GM21825 (cell line): ENCODE results near the gene CBFA2T3.

ENCODE experiments used
- ATAC-seq: cut with Tn5 transposase; IDR thresholded peaks from one replicate; pipeline ENCODE4 v1.9.1; 2021; ENCODE audit warnings: mild to moderate bottlenecking, moderate library complexity; ENCODE audit not compliant: unreplicated experiment

CBFA2T3 gene

GRCh38 chr16:88911946-88912310, 65.1 kb downstream of the CBFA2T3 start:
- no peak for ATAC-seq

GRCh38 chr16:88911136-88911945, 65.7 kb downstream of the CBFA2T3 start:
- ATAC-seq: no peak

GRCh38 chr16:88910284-88911135, 66.5 kb downstream of the CBFA2T3 start:
- no peak for ATAC-seq

DNA sequence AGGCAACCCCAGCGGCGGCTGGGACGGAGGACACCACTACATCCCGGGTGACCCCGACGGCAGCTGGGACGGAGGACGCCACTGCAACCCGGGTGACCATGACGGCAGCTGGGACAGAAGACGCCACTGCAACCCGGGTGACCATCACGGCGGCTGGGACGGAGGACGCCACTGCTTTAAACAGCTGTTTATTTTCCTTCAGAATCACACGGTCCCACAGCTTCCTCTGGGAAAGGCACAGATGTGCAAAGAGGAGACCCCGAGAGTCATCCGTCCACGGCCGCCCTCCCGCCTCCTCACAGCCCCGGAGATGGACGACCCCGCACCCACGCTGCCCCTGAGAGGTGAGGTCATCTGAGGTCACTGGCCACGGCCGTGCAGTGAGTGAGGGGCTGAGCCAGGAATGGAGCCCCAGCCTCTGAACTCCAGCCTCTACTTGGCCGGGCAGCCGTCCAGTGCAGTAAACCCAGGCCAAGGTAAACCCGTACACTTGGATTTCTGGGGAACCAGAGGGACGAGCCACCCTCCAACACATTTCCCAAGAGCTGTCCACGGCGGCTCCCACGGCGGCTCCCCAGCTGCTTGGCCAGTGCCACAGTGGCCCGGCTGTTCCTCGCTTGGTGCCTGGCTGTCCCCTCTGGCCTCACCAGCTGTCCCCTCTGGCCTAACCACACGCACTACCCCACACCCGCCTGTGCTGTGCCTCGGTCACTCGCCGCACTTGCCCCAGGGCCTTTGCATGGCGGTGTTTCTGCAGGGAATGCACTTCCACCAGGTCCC, 67.4 kb downstream of the CBFA2T3 start:
- no peak for ATAC-seq

- ATAC-seq: no peak
Measured at GRCh38 chr16:88908307-88908706, 68.7 kb downstream of the CBFA2T3 start.

- ATAC-seq: no peak
Measured at GRCh38 chr16:88907768-88908167, 69.2 kb downstream of the CBFA2T3 start.

DNA sequence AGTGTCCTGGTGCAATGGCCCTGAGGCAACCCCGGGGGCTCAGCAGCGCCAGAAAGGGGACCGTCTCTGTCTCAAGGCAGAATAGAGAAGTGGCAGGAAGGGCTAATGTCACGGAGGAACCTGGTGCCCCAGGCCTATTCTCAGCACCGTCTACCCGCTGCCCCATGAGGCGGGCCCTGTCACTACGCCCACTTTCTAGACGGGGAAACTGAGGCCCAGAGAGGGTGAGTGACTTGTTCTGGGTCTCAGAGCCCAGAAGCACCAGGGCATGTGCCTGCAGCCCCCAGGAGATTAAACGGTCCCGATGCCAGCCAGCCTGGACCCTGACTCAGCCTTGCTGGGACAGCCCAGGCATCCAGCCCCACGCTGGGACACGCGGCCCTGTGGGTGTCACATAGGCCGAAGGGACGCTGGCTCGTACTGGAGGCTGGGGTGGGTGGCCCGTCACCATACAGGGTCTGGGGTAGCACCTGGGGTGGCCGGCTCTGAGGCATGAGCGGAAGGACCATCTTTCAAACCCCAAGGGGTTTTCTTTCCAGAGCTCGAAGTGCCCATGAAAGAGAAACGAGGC, 70.4 kb downstream of the CBFA2T3 start:
- no peak for ATAC-seq

DNA sequence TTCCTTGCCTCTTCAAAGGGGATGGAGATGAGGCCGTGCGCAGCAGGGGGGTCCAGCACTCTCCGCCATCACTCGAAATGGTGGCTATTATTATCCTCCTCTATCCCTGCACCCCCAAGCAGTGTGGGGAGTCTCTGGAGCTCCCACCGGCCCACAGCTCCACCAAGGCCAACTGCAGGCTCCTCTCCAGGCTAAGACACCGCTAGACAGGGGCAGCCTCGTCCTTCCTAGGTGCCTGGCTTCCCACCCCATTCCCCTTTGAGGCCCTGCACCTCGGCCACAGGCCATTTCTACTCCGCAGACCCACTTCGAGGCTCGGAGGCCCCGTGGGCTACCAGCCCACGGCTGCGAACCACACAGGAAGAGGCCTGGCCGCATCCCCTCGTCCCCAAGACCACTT, 71.0 kb downstream of the CBFA2T3 start:
- no peak for ATAC-seq

DNA sequence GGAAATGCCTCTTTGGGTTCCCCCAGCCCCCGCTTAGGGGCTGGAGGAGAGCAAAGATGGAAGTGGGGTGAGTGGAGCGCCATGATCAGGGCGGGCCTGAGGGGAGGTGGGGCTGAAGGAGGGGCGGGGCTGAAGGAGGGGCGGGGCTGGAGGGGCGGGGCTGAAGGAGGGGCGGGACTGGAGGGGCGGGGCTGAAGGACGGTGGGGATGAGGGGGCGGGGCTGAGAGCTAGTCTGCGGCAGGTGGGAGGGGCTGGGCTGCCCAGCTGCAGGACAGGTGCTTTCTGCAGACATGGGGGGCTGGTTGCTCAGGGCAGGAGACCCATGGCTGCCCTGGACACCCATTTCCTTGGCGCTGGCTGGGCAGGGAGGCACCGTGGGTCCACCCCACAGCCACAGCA, 71.4 kb downstream of the CBFA2T3 start:
- ATAC-seq: no peak

DNA sequence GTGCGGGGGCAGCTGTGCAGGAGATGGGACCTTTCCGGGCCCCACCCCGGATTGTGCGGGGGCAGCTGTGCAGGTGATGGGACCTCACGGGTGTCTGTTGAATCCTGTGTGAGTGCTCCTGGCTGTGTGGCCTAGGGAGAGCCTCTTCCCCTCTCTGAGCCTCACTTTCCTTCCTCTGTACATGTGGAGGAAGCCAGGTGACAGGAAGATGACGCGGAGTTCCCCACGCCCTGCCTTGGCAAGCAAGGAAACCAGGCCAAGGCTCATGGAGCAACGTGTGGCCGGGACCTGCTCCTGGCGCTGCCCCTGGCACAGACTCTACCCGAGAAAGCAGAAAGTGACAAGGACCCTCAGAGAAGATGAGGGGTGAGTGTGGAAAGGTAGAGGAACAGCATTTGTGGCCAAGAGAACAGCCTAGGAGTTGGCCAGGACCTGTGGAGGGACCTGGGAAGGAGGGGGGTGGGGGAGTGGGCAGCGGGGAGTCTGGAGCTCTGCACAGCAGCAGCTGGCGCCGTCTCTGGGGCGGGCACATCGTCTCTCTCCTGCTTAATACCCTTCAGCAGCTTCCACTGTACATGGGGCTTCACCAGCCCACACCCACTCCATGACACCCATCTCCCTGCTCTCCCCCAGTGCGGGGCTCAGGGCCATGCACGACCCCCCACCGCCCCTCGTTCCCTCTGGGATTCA, 72.2 kb downstream of the CBFA2T3 start:
- no peak for ATAC-seq

- ATAC-seq: no peak
Measured at GRCh38 chr16:88903267-88903666, 73.7 kb downstream of the CBFA2T3 start.

DNA sequence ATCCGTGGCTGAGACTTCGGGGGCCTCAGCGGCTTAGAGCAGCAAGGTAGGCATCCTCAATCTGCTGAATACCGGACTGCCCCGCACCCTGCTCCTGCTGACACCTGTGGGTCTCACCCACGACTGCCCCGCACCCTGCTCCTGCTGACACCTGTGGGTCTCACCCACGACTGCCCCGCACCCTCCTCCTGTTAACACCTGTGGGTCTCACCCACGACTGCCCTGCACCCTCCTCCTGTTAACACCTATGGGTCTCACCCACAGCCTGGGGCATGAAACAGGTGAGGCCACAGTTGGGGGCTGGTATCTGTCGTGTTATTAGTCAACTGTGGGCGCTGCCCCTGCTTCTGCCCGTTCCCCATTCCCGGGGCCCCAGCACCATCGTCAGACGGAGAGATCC, 74.3 kb downstream of the CBFA2T3 start:
- no peak for ATAC-seq

- ATAC-seq: no peak
Measured at GRCh38 chr16:88901718-88902337, 75.2 kb downstream of the CBFA2T3 start.

DNA sequence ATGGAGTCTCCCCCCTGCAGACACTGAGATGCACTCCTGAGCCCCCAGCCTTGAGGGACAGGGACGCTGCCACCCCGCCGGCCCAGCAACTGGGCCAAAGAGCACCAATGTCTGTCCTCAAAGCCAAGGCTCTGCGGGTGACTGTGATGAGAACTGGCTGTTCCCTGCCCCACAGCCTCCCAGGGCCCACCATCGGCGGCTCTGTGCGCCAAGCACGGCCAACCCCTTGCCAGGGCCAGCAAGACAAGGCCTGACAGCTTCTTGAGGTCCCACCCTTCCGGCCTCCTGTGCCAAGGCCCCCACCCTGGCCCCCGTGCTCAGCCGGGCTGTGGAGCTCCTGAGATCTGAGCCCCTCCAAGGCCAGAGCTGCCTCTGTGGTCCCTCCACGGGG, 76.3 kb downstream of the CBFA2T3 start:
- no peak for ATAC-seq

GRCh38 chr16:88899901-88900661, 76.9 kb downstream of the CBFA2T3 start:
- ATAC-seq: no peak

DNA sequence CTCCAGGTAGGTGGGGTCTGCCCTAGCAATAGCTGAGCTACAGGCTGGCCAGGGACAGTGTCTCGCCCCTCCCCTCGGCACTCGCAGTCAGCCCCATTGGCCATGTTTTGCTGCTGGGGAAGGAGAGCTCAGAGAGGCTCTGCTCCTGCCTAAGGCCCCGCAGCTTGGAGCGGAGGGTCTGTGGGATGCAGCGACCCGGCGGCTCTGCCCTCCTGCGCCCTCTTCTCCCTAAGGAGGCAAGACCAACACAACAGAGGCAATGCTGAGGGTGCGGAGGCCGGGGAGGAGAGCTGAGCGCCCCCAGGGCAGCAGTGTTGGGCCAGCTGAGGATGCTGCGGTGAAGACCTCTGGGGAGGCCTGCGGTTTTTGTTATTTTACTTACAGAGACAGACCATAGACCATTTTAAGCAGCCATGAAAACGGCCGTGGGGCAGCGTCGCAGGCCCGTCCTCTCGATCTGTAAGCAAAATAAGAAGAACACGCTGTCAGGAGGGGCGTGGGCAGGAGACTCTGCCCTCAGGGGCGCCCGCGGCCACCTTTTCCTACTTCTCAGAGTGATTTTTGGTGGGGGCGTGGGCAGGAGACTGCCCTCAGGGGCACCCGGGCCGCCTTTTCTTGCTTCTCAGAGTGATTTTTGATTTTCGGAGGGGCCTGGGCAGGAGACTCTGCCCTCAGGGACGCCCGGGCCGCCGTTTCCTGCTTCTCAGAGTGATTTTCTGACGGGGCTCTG, 79.1 kb downstream of the CBFA2T3 start:
- no peak for ATAC-seq

DNA sequence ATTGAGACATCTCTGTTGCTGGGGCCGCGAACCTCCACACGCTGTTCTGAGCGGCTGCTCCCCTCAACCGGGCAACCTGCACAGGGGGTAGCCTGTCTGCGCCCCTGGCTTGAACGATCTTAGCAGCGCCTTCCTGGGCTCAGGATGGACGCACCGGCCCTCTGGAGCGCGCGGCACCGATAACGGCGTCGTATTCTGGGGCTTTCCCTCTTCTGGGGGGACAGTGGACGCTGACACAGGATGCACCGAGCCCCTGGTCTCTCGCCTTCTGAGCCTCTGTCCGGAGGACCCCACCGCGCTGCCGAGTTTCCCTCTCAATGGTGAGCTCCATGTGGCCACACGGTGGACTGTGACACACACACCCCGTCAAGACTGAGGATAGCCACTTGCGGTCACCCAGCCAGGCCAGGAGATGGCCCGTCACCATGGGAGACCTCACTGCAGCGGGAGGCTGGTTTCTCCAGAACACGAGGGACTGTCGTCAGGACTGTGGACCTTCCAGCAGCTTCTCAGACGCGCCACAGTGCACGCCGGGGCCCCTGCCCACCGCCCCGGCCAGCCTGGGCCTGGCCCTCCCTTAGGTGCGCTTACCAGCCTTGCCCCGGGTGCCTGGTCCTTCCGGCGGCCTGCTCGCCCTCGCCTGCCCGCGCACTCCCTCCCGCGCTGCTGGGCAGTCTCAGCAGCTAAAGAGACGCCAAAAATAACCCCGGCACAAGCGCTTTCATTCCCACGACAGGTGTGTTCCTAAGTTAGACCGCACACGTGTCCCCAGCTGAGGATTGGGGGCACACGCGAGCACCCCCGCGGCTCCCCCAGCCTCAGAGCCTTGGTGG, 80.6 kb downstream of the CBFA2T3 start:
- no peak for ATAC-seq

DNA sequence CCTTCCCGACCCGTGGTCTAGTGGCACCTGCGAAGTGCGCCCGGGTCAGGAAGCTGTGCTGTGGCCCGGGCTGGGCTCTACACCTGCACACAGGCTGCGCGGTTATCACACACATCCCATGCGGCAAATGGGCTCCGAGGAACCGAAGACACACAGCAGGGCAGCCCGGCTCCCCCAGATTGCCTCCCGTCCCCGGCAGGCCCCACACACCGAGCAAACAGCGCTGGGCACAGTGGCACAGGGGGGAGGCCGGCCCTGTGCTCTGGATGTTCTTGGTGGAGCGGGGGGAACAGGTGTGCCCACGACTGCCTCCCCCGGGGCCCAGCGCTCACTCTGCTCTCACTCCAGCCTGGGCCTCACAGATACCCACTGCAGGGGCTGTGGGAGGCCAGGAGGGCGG, 81.7 kb downstream of the CBFA2T3 start:
- no peak for ATAC-seq
